Activated CD8-positive, alpha-beta memory T cell treated with anti-CD3 and anti-CD28 coated beads for 1 hour (primary cell): Measurements from ENCODE around the gene ZFP36L2.

Source experiments
- DNase-seq, 2 donors: peaks; one replicate each; pipeline ENCODE4 v3.0.0-alpha.2; 2020; ENCODE audit warnings: low read depth in 1 of 2; ENCODE audit errors: extremely low read depth in 1 of 2

The ZFP36L2 gene

GRCh38 chr2:43224571-43225092 lies 1.8 kb downstream of the ZFP36L2 start:
- peak in 1 of 2 donors; percentile 28 for DNase-seq

- peak in 1 of 2 donors; percentile 59 for DNase-seq
These were observed 2.3 kb downstream of the ZFP36L2 start for GRCh38 chr2:43224131-43224570.

DNA sequence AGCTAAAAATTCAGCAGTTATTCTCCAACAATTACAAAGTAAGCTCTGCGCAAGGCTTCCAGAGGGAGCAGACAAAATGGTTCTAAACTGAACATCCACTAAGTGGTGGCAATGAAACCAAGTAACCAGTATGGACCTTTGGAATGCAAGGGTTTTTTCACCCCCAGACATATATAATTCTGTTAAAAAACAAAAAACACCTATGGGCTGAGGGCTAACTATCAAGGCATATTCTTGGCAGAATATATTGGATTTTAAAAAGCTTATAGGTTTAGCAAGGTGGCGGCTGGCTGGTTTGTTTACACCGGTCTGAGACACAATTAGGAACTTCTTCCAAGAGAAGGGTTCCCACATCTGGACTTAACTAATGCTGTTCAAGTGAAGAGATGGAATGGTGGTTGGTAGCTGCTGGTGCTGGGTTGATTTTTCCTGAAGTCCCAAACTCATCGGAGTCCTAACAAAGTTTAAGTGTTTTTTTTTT lies 2.8 kb downstream of the ZFP36L2 start:
- no peak for DNase-seq

GRCh38 chr2:43222475-43223309 lies 3.7 kb downstream of the ZFP36L2 start:
- no peak for DNase-seq

- DNase-seq = peak in 1 of 2 donors; percentile 41
These were observed 4.5 kb downstream of the ZFP36L2 start for GRCh38 chr2:43221763-43222474.

DNA sequence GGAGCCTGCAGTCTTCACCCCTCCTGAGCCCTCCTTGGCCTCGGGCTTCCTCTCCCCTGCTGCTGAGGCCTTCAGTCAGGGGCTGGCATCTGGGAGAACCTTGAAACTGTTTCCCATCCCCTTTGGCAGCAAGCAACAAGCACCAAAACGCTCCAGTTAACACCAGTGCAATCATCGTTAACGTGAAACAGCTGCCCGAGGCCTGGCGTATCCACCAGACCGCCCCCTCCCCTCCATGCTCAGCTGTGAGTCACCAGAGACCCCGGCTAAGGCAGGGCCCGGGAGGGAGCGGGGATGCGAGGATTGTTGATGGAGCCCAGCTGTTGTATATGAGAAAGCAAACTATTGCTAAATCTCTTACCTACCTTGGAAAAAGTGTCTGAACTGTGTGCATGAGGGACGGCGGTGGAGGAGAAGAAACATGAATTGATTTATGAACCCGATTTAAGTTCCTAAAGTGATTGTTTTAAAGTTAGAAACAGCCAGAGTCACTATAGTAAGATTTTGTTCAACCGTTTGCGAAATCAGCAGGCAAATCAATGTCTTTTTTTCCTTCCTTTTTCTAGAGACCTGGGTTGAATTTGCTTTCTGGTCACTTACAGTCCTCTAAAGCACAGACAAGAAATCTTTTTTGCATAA lies 5.2 kb downstream of the ZFP36L2 start:
- no peak for DNase-seq

DNA sequence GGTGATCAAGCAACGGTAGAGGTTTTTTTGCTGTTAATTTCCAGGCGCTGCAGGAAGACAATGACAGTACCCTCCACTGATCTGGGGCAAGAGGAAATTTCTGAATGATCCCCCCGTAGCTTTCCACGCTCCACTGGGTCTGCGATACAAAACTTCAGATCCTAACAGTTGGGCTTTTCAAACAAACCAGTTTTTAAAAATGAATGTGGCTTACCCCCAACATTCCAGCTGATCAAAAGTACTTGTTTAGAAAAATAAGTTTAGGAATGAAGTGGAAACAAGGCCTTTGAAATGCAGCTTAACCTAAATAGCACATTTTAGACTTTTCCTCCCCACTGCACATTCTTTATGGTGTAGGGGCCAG lies 5.7 kb downstream of the ZFP36L2 start:
- DNase-seq = no peak

DNA sequence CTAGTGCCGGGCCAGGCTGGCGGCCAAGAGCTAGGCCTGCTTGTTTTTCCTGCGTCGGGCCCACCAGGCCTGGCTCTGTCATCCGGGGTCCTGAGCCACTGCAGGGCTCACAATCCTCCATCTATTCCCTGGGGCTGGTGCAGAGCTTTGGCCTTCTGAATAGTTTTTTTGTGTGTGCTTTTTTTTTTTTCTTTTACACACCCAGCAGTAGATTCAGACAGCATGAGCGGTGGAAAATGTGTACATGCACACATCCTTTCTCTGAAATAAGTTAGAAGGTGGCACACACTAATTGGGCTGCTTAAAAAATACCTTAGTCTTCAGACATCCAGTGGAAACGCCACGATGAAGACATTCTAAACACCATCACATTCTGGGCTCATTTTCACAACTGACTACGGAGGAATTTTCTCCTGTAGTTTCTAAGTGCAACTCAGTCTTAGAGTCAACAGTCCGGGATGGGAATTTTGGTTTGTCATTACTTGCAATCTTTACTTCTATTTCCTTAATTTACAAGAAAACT lies 6.1 kb downstream of the ZFP36L2 start:
- DNase-seq = no peak

DNA sequence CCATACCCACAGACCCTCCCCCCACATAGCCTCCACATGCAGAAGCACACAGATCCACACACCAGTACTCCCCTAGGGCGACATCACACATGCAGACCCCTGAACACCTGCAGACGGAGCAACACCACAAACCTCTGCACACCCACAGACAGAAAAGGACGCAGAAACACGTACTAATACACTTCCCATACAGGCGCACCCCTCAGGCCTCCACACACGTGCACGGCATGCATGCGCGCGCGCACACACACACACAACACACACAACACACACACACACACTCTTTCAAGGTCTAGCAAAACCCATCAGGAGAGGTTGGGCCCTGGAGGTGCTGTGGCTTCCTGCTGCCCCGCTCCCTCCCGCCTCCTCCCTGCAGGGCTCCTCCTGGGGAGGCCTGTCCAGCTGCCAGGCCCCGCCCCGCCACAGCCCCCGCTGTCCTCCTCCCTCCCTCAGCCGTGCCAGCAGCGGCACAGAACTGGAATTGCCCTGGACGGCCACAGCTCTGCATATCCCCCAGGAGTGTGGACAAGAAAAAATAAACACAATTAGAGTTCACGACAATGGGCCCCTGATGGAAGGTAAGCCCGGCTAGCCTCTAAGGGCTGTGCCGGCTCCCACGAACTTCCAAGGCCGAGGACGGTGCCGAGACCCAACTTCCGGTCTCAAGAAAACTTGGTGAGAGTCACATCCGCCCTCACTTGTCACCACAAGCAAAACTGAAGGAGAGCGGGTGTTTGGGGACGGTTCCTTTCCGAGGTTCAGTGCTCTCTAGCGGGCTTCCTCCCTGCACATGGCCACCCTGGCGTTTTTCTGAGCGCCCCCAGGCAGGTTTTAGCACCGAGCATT lies 6.8 kb downstream of the ZFP36L2 start:
- peak; percentile 60 to 63 for DNase-seq

DNA sequence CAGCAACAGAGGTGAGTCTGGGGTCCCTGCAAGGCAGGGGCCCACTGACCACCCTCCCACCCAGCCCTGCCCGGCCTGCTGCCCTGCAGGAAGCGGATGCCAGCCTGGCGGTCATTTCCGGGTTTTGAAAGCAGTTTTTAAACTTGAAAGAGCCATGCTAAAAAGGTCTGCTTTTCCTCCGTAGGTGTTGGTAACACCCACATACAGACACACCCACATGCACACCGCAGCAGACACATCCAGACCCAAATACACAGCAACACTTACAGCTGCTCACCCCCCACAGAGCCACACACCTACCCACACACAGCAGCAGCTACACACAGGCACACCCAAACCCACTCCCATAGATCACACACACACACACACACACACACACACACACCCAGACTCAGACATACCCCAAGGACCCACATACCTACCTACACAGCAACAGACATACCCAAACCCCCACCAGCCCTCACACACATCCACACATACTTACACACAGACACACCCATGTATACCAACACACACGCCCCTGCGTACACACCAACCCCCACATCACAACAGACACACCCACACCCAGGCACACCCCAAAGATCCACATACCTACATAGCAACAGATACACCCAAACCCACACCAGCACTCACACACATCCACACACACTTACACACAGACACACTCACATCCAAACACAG lies 7.6 kb downstream of the ZFP36L2 start:
- peak; percentile 58 to 66 for DNase-seq

DNA sequence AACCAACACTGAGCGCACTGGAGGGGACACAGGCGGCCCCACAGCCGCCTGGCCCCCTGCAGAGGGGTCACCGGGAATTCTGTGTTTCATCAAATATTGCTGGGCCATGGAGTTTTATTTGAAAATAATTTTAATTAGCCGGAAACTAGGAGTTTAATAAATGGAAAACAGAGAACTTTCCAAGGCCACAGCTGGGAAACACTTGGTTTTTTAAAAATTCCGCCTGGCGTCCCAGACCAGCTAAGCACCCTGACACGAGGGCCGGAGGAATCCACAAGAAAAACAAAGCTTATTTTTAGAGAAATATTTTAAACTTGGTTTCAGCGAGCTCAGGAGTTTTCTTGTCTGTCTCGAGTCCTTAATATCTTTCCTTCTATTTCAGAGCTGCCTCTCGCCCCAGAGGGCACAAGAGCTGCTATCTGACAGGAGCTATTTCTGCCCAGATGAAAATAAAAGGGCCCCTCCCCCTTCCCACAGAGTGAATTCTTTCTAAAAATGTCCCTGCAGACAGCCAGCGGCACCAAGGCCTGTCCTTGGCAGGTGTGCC lies 8.2 kb downstream of the ZFP36L2 start:
- no peak for DNase-seq

GRCh38 chr2:43217228-43218154 lies 8.9 kb downstream of the ZFP36L2 start:
- DNase-seq = no peak

DNA sequence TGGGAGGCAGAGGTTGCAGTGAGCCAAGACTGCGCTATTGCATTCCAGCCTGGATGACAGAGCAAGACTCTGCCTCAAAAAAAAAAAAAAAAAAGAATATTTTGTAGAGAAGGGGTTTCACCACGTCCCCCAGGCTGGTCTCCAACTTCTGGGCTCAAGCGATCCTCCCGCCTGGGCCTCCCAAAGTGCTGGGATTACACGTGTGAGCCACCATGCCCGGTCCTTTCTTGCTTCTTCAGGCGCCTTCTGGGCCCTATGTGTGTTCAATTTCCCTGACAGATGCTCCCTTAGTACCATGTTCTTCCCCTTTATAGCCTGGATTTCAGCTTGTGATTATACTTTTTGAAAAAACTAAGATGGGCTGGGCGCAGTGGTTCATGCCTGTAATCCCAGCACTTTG lies 9.8 kb downstream of the ZFP36L2 start:
- DNase-seq = no peak

GRCh38 chr2:43215673-43216255 lies 10.6 kb downstream of the ZFP36L2 start:
- no peak for DNase-seq

- DNase-seq = no peak
These were observed 12.2 kb downstream of the ZFP36L2 start for GRCh38 chr2:43214253-43214652.

DNA sequence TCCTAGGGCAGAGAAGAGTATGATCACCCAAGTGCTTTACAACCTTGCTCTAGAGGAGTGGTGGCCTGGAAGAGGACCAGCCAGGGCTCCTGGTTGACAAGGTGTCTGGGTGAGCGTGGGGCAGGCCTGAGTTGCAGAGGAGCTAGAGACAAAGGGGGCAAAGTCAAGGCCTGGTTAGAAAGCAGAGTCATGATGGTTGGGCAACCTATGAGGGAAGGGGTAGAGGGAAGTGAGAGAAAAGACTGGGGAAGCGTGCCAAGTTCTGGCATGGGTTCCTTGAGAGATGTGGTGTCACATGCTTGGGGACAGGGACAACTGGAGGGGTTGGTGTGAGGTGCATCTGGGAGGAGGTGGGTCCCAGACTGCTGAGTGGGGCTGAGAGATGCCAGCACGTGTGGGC lies 13.5 kb downstream of the ZFP36L2 start:
- DNase-seq = no peak

DNA sequence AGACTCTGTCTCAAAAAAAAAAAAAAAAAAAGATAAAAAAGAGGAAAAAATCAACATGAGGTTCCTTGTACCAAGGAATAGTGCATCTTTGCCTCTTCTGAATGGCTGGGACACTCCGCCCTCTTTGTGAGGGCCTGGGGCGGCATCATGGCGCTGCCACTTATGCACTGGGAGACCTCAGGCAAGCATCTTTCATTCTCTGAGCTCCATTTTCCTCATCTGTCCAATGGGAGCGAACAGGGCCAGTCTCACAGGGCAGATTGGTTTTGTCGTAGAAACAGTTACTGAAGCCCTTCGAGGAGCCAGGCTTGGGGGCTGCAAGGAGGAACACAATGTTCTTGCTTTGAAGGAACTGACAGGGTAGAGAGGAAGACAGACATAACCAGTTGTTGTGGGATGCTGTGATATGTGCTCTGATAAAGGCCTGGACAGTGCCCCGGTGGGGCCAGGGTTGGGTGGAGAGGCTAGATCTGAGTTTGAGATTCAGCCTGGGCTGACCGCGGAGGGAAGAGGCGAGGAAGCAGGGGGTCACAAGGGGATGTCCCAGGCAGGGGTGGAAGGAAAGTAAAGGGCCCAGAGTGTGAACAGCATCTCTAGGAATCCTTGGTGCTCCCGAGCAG lies 14.1 kb downstream of the ZFP36L2 start:
- no peak for DNase-seq
